GM12875 (cell line): ENCODE results near the gene CNTNAP2.

Experiments used
- H3K4me3 ChIP-seq: one replicate; pipeline ENCODE4 v1.5.1; 2011; ENCODE audit warnings: low read depth, low read length, control low read depth
- TF ChIP-seq, protein P1 (sequence below): IDR thresholded peaks from 2 replicates; pipeline ENCODE4 v1.5.1; 2011; ENCODE audit warnings: low read depth, mild to moderate bottlenecking, control low read depth, inconsistent platforms, low read length, moderate library complexity, borderline replicate concordance; ENCODE audit not compliant: insufficient read depth

The CNTNAP2 gene

DNA sequence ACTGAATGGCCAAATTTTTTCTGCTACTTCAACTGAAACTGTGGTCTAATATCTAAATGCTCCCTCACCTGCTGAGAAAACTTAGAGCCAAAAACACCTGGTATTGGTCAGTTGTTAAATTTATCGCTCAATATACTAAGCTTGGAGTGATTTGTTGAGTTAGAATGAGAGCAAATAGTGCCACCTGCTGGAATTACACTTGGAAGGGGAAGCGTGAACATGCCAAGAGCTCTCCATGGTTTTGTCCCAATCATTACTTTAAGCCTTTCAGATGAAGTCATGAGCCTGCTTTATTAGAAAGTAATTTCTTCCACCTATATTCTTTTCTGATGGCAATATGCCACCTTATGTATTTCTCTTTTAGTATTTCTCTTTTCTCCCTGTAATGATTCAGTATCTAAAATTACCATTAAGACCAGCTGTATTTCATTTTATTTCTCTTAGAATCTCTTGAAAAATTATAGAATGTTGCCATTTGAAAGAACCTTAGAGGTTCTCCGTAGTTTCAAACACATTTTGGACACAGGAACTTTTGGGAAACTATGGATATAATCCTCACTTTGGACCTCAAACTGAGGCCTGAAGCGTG lies 2026.2 kb downstream of the CNTNAP2 start:
- no peak overlapping the region for H3K4me3 ChIP-seq
- TF ChIP-seq, protein P1, sequence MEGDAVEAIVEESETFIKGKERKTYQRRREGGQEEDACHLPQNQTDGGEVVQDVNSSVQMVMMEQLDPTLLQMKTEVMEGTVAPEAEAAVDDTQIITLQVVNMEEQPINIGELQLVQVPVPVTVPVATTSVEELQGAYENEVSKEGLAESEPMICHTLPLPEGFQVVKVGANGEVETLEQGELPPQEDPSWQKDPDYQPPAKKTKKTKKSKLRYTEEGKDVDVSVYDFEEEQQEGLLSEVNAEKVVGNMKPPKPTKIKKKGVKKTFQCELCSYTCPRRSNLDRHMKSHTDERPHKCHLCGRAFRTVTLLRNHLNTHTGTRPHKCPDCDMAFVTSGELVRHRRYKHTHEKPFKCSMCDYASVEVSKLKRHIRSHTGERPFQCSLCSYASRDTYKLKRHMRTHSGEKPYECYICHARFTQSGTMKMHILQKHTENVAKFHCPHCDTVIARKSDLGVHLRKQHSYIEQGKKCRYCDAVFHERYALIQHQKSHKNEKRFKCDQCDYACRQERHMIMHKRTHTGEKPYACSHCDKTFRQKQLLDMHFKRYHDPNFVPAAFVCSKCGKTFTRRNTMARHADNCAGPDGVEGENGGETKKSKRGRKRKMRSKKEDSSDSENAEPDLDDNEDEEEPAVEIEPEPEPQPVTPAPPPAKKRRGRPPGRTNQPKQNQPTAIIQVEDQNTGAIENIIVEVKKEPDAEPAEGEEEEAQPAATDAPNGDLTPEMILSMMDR, result peak; percentile 41; the same call in 1 of the 2 replicates

DNA sequence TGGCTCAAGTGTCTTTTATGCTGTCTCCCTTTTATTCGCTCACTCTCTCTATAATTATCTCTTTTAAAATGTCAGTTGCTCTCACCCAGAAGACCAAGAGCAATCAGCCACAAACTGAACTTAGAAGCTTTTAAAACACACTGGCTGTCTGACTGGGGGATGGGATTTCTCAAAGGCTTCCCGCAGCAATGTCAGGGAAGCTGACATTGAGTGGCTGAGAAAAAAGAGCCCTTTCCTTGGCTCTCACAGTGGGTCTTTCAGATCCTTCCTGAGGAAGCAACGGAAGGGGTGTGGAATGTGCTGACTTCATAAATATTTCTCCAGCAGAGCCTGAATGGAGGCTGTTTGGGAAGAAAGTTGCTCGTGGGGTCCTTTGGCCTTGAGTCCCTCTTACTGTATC lies 2028.2 kb downstream of the CNTNAP2 start:
- TF ChIP-seq, protein P1, result no peak
- no peak overlapping the region for H3K4me3 ChIP-seq

DNA sequence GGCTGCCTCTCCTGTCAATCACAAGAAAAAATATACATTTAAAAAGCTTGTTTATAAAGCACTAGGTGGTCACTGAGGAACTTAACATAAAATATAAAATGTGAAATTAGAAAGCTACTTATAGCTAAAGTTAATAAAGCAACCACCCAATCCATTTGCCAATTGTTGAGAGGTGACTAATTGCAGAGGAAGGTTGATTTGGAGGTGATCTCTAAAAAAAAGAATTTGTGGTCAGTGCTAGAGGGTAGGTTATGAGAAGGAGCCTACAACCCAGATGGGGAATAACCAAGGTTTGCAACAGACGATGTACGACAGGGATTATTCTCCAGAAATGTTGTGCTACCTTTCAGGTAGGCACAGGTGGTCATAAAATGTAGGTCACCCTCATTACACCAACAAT lies 2029.7 kb downstream of the CNTNAP2 start:
- no peak overlapping the region for H3K4me3 ChIP-seq
- TF ChIP-seq, protein P1, result no peak

DNA sequence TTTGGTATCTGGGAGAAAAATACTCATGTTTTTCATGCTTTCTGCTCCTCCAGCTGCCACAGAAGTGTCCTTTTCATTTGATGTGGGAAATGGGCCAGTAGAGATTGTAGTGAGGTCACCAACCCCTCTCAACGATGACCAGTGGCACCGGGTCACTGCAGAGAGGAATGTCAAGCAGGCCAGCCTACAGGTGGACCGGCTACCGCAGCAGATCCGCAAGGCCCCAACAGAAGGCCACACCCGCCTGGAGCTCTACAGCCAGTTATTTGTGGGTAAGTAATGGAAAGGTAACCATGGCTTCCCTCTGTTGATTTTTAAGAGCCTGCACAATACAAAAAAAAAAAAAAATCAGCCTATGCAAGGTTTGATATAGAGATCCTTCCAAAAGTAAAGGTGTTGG lies 2030.8 kb downstream of the CNTNAP2 start:
- H3K4me3 ChIP-seq, result no peak overlapping the region
- TF ChIP-seq, protein P1, result no peak

DNA sequence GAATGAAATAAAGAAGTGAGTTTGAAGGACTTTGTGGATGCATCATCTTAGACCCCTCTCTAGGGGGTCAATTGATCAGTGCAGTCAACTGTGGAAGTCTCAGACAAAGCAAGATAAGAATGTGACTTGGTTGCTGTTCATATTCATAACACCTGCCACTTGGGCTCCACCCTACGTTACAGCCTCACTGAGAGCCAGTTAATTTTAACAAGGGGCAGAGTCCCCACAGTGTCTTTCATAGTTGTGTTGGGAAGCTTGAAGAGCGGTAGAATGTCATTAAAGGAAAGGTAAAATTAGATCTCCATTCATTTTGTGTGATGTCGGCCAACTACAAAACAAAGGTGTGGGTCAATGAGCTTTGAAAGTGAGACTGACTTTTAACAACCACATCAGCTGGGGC lies 2031.9 kb downstream of the CNTNAP2 start:
- TF ChIP-seq, protein P1, result no peak
- H3K4me3 ChIP-seq, result no peak overlapping the region

DNA sequence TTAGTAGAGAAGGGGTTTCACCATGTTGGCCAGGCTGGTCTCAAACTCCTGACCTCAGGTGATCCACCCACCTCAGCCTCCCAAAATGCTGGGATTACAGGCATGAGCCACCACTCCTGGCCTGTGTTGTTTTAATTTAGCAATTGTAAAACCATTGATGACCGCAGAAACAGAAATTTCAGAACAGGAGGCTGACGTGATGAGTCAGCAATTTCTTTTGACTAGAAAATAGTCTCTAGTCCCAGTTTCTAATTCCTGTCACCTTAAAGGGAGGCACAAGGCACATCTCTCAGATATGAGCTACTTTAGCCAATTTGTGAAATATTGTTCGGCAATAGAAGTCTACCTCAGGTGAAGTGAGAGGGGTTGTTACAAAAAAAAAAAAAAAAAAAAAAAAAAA lies 2033.1 kb downstream of the CNTNAP2 start:
- TF ChIP-seq, protein P1, result no peak
- no peak overlapping the region for H3K4me3 ChIP-seq

DNA sequence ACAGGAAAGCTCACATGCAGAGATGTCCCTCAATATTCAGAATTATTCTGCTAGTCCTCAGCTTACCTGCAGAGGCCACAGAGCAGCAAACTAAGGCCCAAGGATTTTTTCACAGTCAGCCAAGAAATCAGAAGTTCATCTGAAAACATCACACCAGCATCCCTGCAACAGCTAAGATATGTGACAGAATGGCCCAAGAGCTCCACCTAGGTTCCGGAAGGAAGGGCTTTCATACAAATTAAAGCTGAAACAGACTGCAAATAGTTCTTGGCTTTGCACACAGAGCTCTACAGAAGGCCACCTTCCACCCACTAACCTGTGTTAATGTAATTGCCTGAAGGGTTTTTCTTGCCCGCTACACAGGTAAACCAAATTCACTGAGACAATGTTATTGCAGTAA lies 2035.2 kb downstream of the CNTNAP2 start:
- H3K4me3 ChIP-seq, result no peak overlapping the region
- TF ChIP-seq, protein P1, result no peak
